Transverse colon (tissue), 4 donors: ENCODE measurements around the gene ELMO3. TPM values are rescaled to one million over a fixed set of nuclear protein-coding genes. Genes with fewer than 3 reads are reported as not detected.

Source experiments
- DNase-seq: peaks from one replicate; pipeline ENCODE4 v3.0.0-alpha.2; 2019
- H3K27ac ChIP-seq, 4 donors: fragments of 200-600 bp; sonication (generic); 2 replicates each; pipeline ENCODE4 v1.5.1; 2016 to 2018; ENCODE audit warnings: inconsistent platforms in 4 of 4
- H3K27me3 ChIP-seq: fragments of 200-600 bp; sonication (generic); 2 replicates; pipeline ENCODE4 v1.5.1; 2017; ENCODE audit warnings: inconsistent platforms
- H3K36me3 ChIP-seq, 4 donors: fragments of 200-600 bp; sonication (generic); 2 replicates each; pipeline ENCODE4 v1.5.1; 2017 to 2019; ENCODE audit warnings: inconsistent platforms in 4 of 4
- H3K4me1 ChIP-seq, 4 donors: fragments of 200-600 bp; sonication (generic); 2 replicates each; pipeline ENCODE4 v1.5.1; 2017 to 2020; ENCODE audit warnings: inconsistent platforms in 4 of 4
- H3K4me3 ChIP-seq, 4 donors: fragments of 200-600 bp; sonication (generic); 1 replicate in 1 of 4; 2 replicates in 3 of 4; pipeline versions ENCODE4 v1.5.1 to v1.6.1; 2017 to 2019; ENCODE audit warnings: inconsistent platforms in 4 of 4
- H3K9me3 ChIP-seq, 2 donors: fragments of 200-600 bp; sonication (generic); 2 replicates each; pipeline ENCODE4 v1.5.1; 2017 to 2019; ENCODE audit warnings: inconsistent platforms in 2 of 2
- CTCF ChIP-seq, 5 experiments: fragments of 200-600 bp in 3 of 5; fragments of 450-650 bp in 2 of 5; sonication (generic) in 3 of 5; IDR thresholded peaks; 1 replicate in 2 of 5; 2 replicates in 3 of 5; pipeline ENCODE4 v1.5.1; 2016 to 2017; ENCODE audit warnings: antibody characterized with exemption in 5 of 5, inconsistent platforms in 3 of 5, mild to moderate bottlenecking in 2 of 5, moderate library complexity in 1 of 5
- EP300 ChIP-seq: sonication (generic); formaldehyde crosslinking; IDR thresholded peaks from one replicate; pipeline ENCODE4 v1.6.1; 2017; ENCODE audit warnings: antibody characterized with exemption, low read depth
- POLR2A ChIP-seq: fragments of 450-650 bp; IDR thresholded peaks from one replicate; pipeline ENCODE4 v1.6.1; 2016; ENCODE audit warnings: antibody characterized with exemption, mild to moderate bottlenecking, moderate library complexity
- POLR2AphosphoS5 ChIP-seq, 3 donors: sonication (generic); formaldehyde crosslinking; IDR thresholded peaks; one replicate each; pipeline ENCODE4 v1.6.1; 2016; ENCODE audit warnings: antibody characterized with exemption in 3 of 3
- WGBS, 2 donors: methylation state at CpG; one replicate each; pipeline ENCODE4 v1.1.5; 2018; ENCODE audit warnings: low coverage in 1 of 2; 5-methylcytosine and 5-hydroxymethylcytosine counted together
- in situ Hi-C, 4 donors: fragments of 200-750 bp; cut with MboI; loops; one replicate each; pipeline versions ENCODE4 v1.15.0 to v1.15.1; 2017; ENCODE audit warnings: low sequenced_read_pairs in 3 of 4, low pct_ligation_motif_present in 1 of 4, low pct_unique_long_range_greater_than_20kb in 1 of 4
- intact Hi-C: fragments of 100-400 bp; cut with DNase I; formaldehyde crosslinking; loops from one replicate; pipeline ENCODE4 v1.15.1; 2023; ENCODE audit warnings: low total_unique reads
- total RNA-seq, 4 donors: library from RNA; depleted of rRNA; stranded (reverse); fragments of >200 nt; gene quantifications; one replicate each; pipeline ENCODE4 v1.1.0, GENCODE V29; 2016

ELMO3 gene
- total RNA-seq, 4 donors from 2014 or later: 61.0 to 91.5 (median 77.7) TPM

GRCh38 chr16:67192781-67193361 is 6.1 kb upstream of the ELMO3 start:
- Histone ChIP-seq H3K27ac (peak overlapping the region; percentile 78 to 92 (median 86)), H3K27me3 (no peaks in the 10 kb centered on the region), H3K36me3 (peaks cover 0 to 31% (median 11%) of the 10 kb centered on the region in 4 donors), H3K4me1 (peaks cover 11 to 26% (median 23%) of the 10 kb centered on the region in 4 donors), H3K4me3 (peak overlapping the region; percentile 79 to 97 (median 88)), H3K9me3 (no peaks in the 10 kb centered on the region)
- DNase-seq: no peak
- WGBS, 2 donors: 27% methylated on average over 17 of the region's 17 CpGs; no CpG with 5 or more reads in 1 of the 2 donors
- intact Hi-C loops (no loop called here), in situ Hi-C loops (no loop called here)
- no peak for TF ChIP-seq POLR2AphosphoS5 (IDR thresholded peaks at IDR 0.05)
- no peak for TF ChIP-seq EP300
- no peak for TF ChIP-seq CTCF (IDR thresholded peaks at IDR 0.05)
- no peak for TF ChIP-seq POLR2A

- in situ Hi-C loops: no loop called here
Observed at GRCh38 chr16:67193536-67193935, 5.4 kb upstream of the ELMO3 start.

GRCh38 chr16:67194260-67194659 is 4.7 kb upstream of the ELMO3 start:
- H3K9me3 ChIP-seq: no peaks in the 10 kb centered on the region
- no peak for TF ChIP-seq CTCF (IDR thresholded peaks at IDR 0.05)
- TF ChIP-seq EP300: no peak
- TF ChIP-seq POLR2AphosphoS5 (IDR thresholded peaks at IDR 0.05): no peak
- TF ChIP-seq POLR2A: no peak
- no peak overlapping the region for H3K27ac ChIP-seq
- in situ Hi-C loops: no loop called here
- peaks cover 0 to 31% (median 11%) of the 10 kb centered on the region in 4 donors for H3K36me3 ChIP-seq
- no peak overlapping the region for H3K4me3 ChIP-seq
- intact Hi-C loops: no loop called here
- H3K27me3 ChIP-seq: no peaks in the 10 kb centered on the region
- H3K4me1 ChIP-seq: peaks cover 11 to 37% (median 34%) of the 10 kb centered on the region in 4 donors
- DNase-seq: no peak
- WGBS, 2 donors: 96% methylated on average over 6 of the region's 6 CpGs; no CpG with 5 or more reads in 1 of the 2 donors

More at GRCh38 chr16:67193536-67193935, 5.4 kb upstream of the ELMO3 start:
- no peak for DNase-seq
- H3K27me3 ChIP-seq: no peaks in the 10 kb centered on the region
- H3K27ac ChIP-seq: peak overlapping the region in 1 of 4 donors; percentile 92
- peak overlapping the region in 1 of 4 donors; percentile 97 for H3K4me3 ChIP-seq
- no peaks in the 10 kb centered on the region for H3K9me3 ChIP-seq
- intact Hi-C loops: no loop called here
- no peak for TF ChIP-seq EP300
- no peak for TF ChIP-seq CTCF (IDR thresholded peaks at IDR 0.05)
- no peak for TF ChIP-seq POLR2A
- no peak for TF ChIP-seq POLR2AphosphoS5 (IDR thresholded peaks at IDR 0.05)
- H3K36me3 ChIP-seq: peaks cover 0 to 31% (median 11%) of the 10 kb centered on the region in 4 donors
- peaks cover 11 to 33% (median 29%) of the 10 kb centered on the region in 4 donors for H3K4me1 ChIP-seq

GRCh38 chr16:67195676-67196075 is 3.3 kb upstream of the ELMO3 start:
- peaks cover 0 to 31% (median 11%) of the 10 kb centered on the region in 4 donors for H3K36me3 ChIP-seq
- intact Hi-C loops: no loop called here

More at GRCh38 chr16:67195676-67196075, 3.3 kb upstream of the ELMO3 start:
- Histone ChIP-seq H3K27ac (no peak overlapping the region), H3K9me3 (no peaks in the 10 kb centered on the region), H3K4me1 (peaks cover 11 to 43% (median 37%) of the 10 kb centered on the region in 4 donors), H3K4me3 (no peak overlapping the region), H3K27me3 (no peaks in the 10 kb centered on the region)
- TF ChIP-seq CTCF (IDR thresholded peaks at IDR 0.05): no peak
- no peak for TF ChIP-seq POLR2AphosphoS5 (IDR thresholded peaks at IDR 0.05)
- no peak for TF ChIP-seq EP300
- no peak for DNase-seq
- in situ Hi-C loops: no loop called here
- 86% methylated on average over 5 of the region's 5 CpGs; no CpG with 5 or more reads in 1 of the 2 donors for WGBS, 2 donors
